NAMALWA (cell line): Measurements from ENCODE around the gene MYO1D.
"Not testable (repeated sequence)": the region's sequence is repeated elsewhere in the genome, so short reads cannot be mapped to it uniquely, and the experiment has no call there.

Experiments used
- DNase-seq: peaks from one replicate; pipeline ENCODE4 v3.0.0-alpha.2; 2015; ENCODE audit warnings: low spot score

MYO1D gene

DNA sequence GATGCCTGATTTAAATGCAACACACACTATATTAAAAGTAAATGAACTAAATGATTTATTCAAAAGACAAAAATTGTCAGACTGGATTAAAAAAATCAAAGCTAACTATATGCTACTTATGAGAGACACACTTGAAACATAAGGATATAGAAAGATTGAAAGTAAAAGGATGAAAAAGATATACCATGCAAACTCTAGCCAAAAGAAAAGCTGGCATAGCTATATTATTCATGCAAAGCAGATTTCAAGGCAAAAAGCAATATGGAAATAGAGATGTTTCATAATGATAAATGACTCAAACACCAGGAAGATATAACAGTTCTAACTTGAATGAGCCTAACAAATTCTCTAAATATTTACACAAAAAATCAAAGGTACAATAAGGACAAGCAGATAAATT lies 149.2 kb downstream of the MYO1D start:
- DNase-seq = no peak

DNA sequence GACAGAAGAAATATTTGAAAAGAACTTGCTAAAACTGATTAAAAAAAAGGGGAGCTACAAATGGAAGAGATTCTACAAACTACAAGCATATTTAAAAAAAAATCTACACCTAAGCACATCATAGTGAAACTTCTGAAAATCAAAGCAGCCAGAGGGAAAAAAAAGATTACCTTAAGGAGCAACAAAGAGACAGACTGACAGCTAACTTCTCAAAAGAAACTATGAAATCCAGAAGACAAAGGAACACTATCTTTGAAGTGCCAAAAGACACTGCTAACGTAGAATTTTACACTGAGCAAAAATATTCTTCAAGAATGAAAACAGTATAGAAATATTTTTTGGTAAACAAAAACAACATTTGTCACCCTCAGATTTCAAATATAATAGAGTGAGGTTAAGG lies 151.2 kb downstream of the MYO1D start:
- no peak for DNase-seq

GRCh38 chr17:32723310-32723955 lies 153.5 kb downstream of the MYO1D start:
- no peak for DNase-seq

DNA sequence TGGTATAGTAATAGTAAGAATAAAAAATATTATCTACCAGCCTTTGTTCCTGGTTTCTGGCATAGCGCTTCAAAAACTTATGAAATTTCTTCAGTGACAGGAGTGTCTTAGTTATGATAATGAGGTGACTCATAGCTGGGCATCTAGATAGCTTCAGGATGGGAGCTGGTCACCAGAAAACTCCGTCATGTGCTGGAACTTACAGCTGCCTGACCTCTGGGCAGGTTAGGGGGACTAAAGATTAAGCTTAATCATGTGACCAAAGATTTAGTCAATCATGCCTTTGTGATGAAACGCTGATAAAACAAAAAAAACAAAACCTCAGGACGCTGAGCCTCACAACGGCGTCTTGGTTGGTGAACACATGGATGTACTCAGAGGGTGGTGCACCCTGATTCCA lies 154.2 kb downstream of the MYO1D start:
- DNase-seq = no peak

DNA sequence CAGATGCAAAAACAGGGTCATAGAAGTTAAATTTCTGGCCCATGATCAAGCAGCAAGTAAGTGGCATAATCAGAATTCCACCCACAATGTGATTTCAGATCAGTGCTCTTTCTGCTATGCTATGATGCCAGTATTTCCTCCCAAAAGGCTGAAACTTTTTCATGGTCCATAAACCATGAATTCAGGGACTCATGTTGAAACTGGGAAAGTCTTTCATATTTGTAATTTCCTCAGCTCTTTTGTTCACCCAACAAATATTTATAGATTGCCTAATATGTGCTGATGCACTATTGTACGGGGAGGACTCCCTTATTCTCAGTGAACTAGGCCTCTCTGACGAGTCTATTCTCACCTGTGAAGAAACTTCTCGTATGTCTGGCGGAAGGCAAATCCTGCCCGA lies 156.3 kb downstream of the MYO1D start:
- no peak for DNase-seq

DNA sequence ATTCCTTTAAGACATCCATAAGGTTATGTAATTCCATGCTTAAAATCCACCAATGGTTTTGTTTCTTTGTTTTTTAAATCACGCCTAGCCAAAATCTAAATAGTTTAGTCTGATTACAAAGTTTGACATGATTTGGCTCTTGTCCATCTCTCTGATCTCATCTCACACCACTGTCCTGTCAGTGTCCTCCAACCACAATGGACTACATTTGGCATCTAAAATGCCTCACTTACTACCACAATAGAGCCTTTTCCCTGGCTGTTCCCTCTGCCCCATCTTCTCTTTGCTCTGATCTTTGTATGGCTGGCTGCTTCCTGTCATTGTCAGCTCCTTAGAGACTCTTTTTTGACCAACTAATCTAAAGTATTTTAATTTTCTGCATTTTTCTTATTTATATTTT lies 157.2 kb downstream of the MYO1D start:
- DNase-seq = no peak

DNA sequence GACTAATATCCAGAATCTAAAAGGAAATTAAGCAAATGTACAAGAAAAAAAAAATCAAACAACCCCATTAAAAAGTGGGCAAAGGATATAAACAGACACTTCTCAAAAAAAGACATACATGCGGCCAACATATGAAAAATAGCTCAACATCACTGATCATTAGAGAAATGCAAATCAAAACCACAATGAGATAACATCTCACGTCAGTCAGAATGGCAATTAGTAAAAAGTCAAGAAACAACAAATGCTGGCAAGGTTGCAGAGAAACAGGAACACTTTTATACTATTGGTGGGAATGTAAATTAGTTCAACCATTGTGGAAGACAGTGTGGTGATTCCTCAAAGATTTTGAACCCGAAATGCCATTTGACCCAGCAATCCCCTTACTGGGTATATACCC lies 162.0 kb downstream of the MYO1D start:
- peak; percentile 3 for DNase-seq

DNA sequence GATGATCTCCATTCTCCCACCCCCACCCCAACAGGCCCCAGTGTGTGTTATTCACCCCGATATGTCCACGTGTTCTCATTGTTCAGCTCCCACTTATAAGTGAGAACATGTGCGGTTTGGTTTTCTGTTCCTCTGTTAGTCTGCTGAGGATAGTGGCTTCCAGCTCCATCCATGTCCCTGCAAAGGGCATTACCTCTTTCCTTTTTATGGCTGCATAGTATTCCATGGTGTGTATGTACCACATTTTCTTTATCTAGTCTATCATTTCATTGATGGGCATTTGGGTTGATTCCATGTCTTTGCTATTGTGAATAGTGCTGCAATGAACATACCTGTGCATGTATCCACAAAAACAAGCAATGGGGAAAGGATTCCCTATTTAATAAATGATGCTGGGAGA lies 162.7 kb downstream of the MYO1D start:
- not testable (repeated sequence) for DNase-seq

DNA sequence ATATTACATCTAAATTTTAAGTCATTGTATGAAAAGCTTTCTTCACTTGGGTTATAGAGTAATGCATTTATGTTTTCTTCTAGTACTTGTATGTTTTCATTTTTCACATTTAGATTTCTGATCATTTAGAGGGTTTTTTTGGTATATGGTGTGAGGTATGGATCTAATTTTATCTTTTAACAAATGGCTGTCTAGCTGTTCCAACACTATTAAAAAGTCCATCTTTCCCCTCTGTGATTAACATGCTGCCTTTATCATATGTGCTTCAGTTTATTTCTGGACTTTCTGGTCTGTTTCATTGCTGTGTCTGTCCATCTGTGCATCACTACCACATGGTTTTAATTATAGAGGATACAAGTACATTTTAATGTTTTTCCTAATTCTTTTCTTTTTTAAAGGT lies 163.8 kb downstream of the MYO1D start:
- DNase-seq = no peak

DNA sequence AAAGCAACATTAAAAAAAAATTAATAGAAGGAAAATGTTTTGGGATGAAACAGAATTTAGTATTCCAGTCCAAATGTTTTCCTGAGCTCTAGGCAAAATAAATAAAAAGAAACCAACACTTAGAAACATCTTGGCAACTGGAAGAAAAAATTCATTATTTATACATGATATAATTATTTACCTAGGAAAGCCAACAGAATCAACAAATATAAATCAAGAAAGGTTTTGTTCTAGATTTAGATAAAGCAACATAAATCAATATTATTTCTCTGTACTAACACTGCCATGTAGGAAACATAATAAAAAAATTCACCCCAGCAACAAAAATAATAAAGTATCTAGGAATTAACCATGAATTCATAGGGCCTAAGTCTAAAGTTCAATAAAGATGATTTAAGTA lies 167.4 kb downstream of the MYO1D start:
- DNase-seq = no peak

- no peak for DNase-seq
These were observed 175.1 kb downstream of the MYO1D start for GRCh38 chr17:32701871-32702270.

DNA sequence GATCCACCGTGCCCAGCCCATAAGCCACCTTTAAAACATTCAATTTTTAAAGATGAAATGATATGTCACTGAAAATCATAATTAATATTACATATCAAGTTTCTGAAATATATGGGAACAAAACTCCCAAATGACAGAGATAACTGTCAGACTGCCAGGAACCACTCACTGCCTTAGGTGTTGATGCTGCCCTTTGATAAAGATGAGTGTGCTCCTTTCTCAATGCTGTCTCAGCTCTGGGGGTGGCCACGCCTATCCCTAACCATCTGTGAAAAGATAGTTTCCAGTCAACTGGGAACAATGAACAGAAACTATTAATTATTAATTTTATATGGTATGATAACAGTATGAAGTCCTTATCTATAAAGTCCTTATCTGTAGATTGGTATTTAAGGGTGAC lies 177.7 kb downstream of the MYO1D start:
- no peak for DNase-seq

GRCh38 chr17:32697728-32698625 lies 178.9 kb downstream of the MYO1D start:
- no peak for DNase-seq

GRCh38 chr17:32696426-32696825 lies 180.5 kb downstream of the MYO1D start:
- no peak for DNase-seq

DNA sequence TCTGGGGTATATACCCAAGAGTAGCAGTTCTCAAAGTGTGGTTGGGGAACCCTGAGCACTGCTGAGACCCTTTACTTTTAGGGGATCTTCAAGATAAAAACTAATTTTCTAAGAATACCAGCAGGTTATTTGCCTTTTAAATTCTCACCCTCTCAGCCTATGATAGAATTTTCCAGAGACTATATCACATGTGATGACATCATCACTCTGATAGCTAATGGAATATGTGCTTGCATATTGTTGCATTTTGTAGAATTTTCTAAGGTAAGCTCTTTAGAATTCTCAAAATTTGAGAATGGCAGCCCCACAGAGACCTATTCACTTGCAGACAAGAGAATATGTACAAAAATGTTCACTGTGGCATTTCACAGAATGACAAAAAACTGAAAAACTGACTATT lies 181.1 kb downstream of the MYO1D start:
- no peak for DNase-seq

DNA sequence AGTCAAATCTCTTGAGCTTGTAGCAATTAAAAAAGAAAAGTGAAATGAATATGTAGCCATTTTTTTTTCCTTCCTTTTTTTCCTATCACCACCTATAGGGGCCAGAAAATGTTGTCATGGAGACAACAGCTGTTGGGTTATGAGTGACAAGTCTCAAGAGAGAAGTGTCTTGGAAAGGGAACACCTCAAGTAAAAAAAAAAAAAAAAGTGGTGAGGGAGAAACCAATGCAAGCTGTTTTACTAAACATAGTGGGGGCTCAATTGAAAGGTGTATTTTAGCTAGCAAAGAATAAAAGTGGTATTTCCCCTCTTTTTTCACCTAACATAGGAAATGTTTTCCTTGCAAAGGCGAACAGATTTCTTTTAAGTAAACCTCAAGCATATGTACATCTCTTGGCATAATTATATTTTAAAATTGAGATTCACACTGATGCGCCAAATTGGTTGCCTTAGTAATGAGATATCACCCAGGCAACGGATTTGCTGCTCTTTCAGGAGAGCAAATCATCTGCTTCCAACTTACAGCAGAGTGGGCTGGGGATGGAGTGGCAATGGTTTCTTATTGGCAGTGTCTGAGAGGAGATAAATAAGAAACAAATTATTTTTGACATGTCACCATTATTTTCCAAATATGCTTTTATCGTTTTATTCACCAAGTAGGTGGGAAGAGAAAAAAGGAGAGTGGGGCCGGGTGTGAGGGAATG lies 183.6 kb downstream of the MYO1D start:
- no peak for DNase-seq

DNA sequence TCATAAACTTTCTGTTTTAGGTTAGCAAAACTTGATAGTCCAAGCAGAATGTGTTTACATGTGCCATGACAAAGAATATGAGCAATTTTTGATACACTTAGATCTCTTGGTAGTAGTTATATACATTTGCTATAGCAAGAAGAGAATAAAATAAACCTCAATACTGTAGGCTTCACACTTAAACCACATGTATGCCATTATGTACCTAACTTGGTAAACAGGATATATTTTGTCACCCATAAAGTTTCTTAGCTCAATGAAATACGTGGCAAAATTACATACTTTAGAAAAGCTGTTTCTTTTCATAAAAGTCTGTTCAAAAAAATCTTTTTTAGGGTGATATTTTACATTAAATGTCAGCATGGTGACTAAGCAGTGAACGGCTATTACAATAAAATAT lies 184.7 kb downstream of the MYO1D start:
- DNase-seq = no peak

GRCh38 chr17:32689348-32689747 lies 187.6 kb downstream of the MYO1D start:
- no peak for DNase-seq

GRCh38 chr17:32688221-32688620 lies 188.7 kb downstream of the MYO1D start:
- no peak for DNase-seq

DNA sequence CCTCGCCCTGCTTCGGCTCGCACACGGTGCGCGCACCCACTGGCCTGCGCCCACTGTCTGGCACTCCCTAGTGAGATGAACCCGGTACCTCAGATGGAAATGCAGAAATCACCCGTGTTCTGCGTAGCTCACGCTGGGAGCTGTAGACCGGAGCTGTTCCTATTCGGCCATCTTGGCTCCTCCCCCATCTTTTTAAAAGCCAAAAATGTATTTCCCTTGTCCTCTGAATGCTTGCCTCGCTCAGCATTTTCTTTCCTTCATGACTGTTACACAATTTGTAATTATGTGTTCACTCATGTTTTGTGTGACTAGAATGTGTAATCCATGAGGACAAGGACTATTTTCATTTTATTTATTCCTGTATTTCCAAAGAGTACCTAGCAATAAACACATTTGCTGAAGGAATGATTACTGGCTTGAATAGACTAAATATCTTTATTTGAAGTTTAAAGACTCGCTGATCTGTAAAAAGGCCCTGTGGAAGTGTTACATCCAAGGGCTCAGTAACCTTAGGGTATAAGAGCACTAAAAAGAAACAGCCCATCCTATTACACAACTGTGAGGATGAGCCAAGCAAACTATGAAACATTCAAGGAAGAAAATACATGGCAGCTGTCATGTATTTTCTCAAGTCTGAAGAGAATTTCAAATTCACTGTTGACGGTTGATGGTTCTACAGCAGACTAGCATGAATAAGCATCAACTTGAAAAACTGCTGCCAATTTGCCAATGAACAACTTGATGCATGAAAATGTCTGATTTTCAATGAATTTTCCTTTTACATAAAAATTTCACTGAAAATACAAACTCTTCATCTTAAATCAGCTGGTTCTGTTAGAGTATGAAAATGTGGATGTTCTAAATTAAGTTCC lies 192.6 kb downstream of the MYO1D start:
- no peak for DNase-seq

- DNase-seq = no peak
These were observed 203.0 kb downstream of the MYO1D start for GRCh38 chr17:32673964-32674363.

DNA sequence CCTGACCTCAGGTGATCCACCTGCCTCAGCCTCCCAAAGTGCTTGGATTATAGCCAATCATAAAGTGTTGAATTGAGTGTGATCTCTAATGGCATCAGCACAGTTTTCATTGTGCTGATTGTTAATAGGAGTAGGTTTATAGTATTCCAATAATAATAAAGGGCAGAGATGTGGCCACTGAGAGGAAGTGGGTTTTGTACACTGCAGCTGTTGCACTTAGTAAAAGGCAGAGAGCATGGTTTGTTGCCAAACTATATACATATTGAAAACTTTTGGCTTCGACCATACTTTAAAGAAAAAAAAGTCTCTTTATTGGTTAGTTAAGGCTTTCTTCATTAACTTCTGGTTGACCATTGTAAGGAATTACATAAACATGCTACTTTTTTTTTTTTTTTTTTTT lies 204.2 kb downstream of the MYO1D start:
- DNase-seq = no peak
